ENCODE data around the gene SELL. TPM values are rescaled to one million over a fixed set of nuclear protein-coding genes. Genes with fewer than 3 reads are reported as not detected.

The SELL gene
- 0.39 TPM in 1 of 2 replicates, not detected in the other for total RNA-seq

DNA sequence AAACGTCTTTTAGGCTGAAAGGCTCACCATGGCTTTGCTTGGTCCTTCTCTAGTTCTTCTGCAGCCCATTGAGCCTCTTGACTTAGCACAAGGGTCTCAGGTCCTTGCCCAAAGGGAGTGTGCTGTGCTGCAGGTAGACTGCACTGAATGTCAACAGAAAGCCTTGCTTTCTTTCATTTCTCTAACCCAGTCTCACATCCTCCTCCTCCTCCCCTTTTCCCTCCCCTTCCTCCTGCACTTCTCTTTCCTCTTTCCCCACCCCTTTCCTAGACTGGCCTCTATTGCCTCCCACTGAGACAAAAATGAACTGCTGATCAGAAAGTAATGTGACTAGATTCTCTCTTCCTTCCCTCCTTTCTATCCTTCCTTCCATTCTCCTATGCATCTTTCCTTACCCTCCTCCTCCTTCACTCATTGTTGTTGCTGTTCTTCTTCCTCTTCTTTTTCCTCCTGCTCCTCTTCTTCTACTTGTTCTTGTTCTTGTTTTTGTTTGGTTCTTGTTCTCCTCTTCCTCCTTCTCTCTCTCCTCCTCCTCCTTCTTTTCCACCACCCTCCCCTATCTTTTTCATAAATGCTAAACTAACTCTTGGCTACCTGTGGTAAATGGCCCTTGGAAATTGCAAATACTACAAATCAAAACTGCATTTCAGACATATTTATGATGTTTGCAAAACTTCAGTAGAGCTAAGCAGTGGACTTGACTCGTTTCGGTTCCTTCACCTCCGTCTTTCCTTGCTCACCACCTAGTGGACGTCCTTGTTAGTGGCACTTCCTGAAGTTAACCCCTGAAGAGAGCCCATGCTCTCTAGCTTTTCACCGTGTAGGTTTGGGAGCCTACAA lies at the start of gene SELL:
SELL (minus strand) TSS at position 152 of the 840 bp plus-strand sequence; CDS start at position 30, 122 bp downstream.

DNA sequence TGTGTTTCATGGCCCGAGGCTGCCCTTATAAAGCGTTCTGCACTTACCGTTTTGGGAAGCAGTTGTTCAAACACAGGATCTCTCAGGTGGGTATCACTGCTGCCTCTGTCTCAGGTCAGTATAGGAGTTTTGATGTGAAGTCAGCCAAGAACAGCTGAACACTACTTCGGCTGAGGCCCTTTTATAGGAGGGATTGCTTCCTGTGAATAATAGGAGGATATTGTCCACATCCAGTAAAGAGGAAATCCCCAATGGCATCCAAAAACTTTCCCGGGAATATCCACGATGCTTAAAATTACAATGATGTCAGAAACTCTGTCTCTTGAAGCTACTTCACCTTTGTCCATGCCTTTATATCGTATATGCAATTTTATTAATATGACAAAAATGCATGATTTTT lies 22.5 kb upstream of the SELL start, which contains the start of gene SELE:
SELE (minus strand) TSS at position 156 of the 400 bp plus-strand sequence. CDS start 467 bp downstream, outside the sequence.

Other genes starting within 250 kb of the SELL start
- gene SLC19A2, start 225.7 kb downstream of the SELL start, total RNA-seq: 8.2 and 20.9 TPM in 2 replicates
- not detected in 2 replicates for gene F5, start 125.1 kb downstream of the SELL start, total RNA-seq
- not detected in 2 replicates for gene SELP, start 81.5 kb downstream of the SELL start, total RNA-seq
- gene SELE, start 22.5 kb upstream of the SELL start, total RNA-seq: not detected in 2 replicates
- 8.9 and 9.4 TPM in 2 replicates for gene METTL18, start 83.3 kb upstream of the SELL start, total RNA-seq
- 13.7 and 16.3 TPM in 2 replicates for gene SCYL3, start 182.3 kb upstream of the SELL start, total RNA-seq

Data from placental epithelial cell (primary cell).